Germinal center (tissue), 1 donor: ENCODE results near the gene RPA1.
"Not testable (repeated sequence)": the region's sequence is repeated elsewhere in the genome, so short reads cannot be mapped to it uniquely, and the experiment has no call there.

ENCODE experiments used
- DNase-seq: peaks from one replicate; pipeline ENCODE4 v3.0.0; 2012; ENCODE audit warnings: mixed read lengths, low spot score

RPA1 gene

GRCh38 chr17:1880851-1881630, 51.2 kb downstream of the RPA1 start:
- no peak for DNase-seq

GRCh38 chr17:1882836-1883235, 53.0 kb downstream of the RPA1 start:
- peak; percentile 46 for DNase-seq

- no peak for DNase-seq
Observed at GRCh38 chr17:1883536-1883935, 53.7 kb downstream of the RPA1 start.

DNA sequence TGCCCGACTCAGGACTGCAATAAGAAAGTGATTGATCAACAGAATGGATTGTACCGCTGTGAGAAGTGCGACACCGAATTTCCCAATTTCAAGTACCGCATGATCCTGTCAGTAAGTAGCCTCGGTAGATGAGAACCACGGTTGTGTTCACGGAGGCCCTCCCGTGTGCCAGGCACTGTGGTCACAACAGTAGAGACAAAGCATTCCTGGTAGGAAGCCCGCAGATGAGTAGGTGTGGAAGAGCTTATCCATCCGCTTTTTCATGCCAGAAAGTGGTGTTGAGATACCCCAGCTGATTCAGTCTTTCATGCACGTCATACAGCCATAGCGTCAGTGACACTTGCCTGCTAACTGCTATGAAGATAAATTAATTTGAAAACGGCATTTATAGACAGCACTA, 58.9 kb downstream of the RPA1 start:
- DNase-seq: no peak

GRCh38 chr17:1890758-1891450, 61.1 kb downstream of the RPA1 start:
- DNase-seq: no peak

DNA sequence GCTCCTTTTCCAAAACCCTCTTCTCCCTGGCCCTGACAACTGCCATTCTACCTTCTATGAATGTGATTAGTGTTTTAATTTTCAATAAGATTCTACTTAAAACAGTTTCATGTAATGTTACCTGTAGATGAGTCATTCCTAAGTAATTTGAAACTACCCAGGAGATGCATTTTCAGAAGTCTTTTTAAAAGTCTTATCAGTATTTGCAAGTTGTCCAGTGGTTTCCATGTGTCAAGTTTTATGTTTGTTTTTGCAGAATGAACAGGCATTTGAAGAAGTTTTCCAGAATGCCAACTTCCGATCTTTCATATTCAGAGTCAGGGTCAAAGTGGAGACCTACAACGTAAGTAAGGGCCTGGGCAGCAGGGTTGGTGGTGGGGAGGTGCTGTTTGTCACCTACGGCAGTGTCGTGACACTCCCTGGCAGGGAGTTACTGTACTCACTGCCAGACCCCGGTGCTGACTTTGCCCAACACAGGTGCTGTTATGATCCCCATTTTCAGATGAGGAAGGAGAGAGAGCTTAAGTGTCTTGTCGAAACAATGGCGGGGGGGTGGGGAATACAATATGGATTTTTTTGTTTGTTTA, 65.0 kb downstream of the RPA1 start:
- DNase-seq: no peak

DNA sequence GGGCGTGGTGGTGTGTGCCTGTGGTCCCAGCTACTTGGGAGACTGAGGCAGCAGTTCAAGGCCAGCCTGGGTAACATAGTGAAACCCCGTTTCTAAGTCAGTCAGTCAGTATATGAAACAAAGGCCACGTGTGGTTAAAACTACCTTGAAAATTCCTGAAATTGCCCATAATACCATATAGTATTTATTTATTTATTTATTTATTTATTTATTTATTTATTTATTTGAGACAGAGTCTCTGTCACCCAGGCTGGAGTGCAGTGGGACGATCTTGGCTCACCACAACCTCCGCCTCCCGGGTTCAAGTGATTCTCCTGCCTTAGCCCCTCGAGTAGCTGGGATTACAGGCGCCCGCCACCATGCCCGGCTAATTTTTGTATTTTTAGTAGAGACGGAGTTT, 65.7 kb downstream of the RPA1 start:
- not testable (repeated sequence) for DNase-seq

- no peak for DNase-seq
Observed at GRCh38 chr17:1896243-1897104, 66.7 kb downstream of the RPA1 start.

GRCh38 chr17:1897105-1897656, 67.4 kb downstream of the RPA1 start:
- no peak for DNase-seq

GRCh38 chr17:1898332-1898731, 68.5 kb downstream of the RPA1 start:
- no peak for DNase-seq

- DNase-seq: no peak
Observed at GRCh38 chr17:1898872-1899271, 69.1 kb downstream of the RPA1 start.

GRCh38 chr17:1899403-1900000, 69.7 kb downstream of the RPA1 start:
- DNase-seq: no peak

DNA sequence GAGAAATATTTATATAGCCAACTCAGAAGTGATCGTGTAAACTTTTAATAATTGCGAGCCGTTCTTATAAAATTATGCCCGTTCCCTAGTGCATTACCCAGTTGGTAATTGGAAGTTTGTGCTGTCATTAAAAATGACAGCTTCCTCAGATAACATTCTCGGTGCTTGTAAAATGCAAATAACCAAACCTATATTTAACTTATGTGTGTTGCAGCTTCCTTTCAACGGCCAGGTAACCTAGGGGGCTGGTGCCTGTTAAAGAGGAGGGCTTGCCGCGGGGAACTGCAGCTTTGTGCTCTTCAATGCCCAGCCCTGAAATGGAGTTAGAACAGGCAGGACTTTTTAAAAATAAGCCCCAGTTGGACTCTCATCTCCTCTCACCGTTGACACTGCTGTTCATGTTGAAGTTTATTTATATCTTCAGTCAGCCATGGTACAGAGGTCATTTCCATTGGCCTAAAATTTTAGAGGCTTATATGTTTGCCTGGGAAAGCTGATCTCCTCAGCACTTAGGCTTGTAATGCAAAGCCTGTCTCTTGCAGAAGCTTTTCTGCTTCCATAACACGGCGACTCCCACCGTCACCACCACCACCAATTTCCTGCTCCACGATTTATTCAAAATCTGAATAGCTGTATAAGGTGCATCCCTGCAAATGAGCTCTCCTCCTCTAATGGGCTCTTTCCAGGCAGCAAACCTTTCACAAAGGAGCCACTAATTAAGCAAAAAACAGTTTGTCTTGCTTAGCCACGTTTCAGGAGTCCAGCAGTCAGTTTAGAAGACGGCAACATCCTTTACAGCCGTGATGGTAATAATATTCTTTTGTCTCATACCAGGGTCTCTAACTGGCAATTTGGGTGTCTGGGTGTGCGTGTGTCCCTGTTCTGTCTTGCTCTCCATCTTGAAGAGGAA, 74.7 kb downstream of the RPA1 start:
- peak; percentile 66 for DNase-seq

DNA sequence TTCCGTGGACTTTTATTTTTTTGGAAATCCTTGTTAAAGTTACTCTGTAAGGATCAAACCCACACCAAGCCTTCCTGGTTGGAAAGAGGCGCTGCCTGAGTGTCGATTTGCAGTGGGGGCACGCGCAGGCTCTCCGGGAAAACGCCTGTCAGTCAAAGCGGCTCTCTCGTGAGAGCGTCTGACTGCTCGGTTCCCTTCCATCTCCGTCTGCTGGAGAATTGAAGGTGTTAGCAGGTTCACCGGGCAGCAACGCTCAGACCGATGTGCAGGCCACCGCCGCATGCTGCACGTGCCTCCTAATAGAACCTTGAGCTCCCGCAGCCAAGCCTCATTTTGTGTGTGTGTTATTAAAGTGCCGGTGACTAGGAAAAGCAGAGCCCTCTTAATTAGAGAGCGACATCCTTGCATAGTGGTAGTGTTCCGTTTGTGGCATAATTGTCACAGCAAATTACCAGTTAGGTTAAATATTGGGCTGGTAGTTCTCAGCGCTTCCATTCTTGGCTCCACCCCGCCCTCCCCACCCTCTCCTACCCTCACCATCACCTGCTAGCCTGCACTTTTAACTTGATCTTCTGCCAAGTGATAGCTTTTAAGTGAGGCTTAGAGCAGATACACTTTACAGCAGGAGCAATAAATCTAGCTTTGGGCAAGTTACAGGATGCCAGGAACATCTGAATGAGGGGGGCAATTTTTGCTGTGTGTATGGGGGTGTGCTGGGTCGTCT, 75.5 kb downstream of the RPA1 start:
- no peak for DNase-seq

DNA sequence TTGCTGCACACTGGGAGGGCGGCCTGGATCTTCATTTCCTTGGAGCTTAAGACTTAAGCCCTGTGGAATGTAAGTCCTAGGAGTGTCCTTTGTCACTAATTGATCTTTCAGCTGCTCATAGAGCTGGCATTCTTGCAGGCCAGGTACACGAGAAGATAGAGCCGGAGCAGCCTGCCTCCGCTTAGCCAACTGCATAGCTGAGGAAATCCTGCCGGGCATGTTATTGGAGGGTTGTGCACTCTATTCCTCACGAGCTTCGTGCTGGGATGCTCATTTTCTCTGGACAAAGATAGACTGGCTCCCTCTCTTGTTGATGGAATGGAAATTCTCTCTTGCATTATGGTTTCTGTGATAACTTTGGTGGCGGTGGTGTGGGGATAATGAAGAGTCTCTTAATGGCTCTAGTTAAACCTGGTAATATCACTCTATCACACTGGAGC, 76.9 kb downstream of the RPA1 start:
- no peak for DNase-seq

- no peak for DNase-seq
Observed at GRCh38 chr17:1907216-1907631, 77.4 kb downstream of the RPA1 start.

DNA sequence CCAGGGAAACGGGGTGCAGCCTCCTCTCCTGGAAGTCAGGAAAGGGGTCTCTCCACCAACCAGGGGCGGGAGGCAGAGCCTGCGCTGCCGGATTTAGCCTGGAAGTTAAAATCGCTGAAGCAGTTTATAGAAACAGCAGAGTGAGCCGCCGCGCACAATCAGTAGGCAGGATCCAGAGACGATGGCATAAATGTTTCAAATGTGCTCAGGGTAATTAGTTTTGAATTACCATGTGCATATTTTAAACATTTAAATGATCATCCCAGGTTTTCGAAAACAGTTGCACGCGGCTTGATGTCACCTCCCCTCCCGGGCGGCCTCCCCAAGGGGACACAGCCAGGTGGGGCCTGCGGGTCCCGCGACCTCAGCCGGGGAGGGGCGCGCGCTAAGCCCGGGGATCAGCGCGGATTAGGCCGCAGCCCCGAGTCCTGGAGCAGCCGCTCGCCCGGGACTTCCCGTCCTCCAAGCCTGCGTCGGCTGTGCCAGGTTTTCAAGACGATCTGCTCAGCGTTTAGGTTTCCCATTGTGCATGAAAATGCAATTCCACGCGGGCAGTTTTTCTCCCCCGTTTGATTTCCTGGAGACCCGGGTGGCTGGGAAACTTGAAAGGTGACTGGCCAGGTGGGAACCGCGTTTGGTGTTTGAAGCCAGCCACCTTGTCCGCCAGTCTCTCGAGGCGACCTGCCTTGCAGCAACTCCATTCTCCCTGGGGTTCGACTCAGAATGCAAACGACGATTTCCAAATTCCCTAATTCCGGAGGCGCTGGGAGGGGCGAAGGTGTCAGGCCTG, 78.3 kb downstream of the RPA1 start:
- DNase-seq: peak; percentile 35

DNA sequence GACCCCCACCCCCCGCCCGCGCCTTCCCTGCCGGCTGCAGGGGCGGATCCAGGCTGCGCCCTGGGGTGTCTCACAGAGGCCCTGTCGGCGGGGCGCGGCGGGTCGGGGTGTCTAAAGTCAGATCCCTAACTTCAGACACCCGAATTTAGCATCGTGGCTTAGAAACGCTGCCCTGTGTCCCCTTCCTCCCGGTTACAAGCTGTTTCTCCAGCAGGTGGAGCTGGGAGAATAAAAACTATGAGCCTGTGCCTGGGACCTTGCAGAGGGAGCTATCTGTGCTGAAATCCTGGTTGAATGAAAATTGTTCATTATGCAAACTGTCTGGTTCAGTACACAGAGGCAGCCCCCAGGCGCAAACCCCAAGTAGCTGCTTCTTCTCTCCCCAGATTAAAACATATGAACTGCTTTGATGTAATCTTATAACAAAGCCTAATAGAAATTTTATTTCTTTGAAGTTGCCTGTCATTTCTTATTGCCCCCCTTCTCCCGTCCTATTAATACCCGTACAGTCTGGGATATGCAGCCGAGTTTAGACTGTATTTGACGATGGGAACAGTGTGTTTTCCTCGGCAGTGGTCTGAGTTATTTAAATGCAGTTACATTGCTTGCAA, 79.0 kb downstream of the RPA1 start:
- no peak for DNase-seq
